GM18519 (cell line): ENCODE measurements around the gene GPNMB.
A peak's percentile ranks its signal among the peaks of the same experiment; 100 is the strongest.

Experiments used
- ATAC-seq: cut with Tn5 transposase; IDR thresholded peaks from one replicate; pipeline ENCODE4 v1.9.1; 2021; ENCODE audit warnings: mild to moderate bottlenecking, moderate library complexity; ENCODE audit not compliant: unreplicated experiment, low FRiP score

Gene GPNMB

DNA sequence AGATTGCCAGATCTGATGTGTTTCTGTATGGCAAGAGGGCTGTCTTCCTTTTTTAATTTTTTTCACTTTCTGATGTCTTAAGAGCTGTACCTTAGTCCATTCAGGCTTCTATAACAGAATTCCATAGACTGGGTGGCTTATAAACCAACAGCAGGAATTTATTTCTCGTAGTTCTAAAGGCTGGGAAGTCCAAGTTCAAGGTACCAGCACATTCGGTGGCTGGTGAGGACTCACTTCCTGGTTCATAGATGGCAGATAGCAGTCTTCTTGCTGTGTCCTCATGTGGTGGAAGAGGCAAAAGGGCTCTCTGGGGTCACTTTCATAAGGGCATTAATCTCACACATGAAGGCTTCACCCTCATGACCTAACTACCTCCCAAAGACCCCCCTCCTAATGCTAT, 20.8 kb downstream of the GPNMB start:
- ATAC-seq: no peak

- ATAC-seq: no peak
These were observed 21.6 kb downstream of the GPNMB start for GRCh38 chr7:23268167-23268566.

DNA sequence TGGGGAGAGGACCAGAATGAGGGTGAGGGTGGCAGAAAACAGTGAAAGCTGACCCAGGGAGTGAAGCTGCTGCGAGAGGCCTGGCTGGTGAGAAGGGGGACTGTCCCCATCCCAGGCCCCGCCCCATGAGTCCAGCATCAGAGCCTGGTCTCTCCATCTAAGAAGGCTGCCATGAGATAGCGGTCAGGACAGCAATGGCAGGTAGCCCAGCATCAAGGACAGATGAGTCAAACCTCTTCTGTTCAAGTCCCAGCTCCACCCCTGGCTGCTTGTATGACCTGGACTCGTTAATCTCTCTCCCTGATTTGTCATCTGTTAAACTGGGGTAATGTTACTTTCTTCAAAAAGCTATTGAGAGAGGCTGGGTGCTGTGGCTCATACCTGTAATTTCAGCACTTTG, 22.2 kb downstream of the GPNMB start:
- no peak for ATAC-seq

DNA sequence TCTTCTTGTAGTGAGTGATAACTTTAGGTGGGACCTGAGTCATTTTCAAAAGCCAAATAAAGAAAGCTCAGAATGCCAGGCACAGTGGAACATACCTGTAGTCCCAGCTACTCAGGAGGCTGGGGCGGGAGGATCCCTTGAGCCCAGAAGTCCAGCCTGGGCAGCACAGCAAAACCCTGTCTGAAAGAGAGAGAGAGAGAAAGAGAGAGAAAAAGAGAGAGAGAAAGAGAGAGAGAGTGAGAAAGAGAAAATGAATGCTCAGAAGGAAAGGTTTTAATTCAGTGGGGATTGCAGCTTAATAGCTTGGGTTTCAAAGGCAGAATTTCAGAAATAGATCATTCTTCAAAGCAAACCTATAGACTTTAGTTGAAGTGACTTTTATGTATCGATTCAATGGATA, 25.7 kb downstream of the GPNMB start:
- ATAC-seq: no peak

DNA sequence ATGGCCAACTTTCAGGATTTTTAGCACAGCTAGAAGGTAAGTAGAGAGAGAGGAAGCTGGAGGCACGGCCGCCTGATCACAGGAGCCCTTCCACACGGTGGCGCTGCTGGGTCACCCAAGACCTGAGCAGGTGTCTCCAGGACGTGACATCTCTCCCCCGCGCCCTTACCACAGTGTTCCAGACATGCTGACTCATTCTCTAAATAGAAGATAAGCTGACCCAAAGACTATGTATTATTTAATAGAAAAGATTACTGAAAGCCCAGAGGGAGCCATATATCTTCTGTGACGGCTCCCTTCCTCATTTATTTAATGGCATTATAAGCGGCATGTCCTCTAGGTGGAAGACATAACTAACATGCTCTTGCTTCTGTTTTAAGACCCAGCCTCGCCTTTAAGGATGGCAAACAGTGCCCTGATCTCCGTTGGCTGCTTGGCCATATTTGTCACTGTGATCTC, 26.6 kb downstream of the GPNMB start:
- peak; percentile 82 for ATAC-seq

DNA sequence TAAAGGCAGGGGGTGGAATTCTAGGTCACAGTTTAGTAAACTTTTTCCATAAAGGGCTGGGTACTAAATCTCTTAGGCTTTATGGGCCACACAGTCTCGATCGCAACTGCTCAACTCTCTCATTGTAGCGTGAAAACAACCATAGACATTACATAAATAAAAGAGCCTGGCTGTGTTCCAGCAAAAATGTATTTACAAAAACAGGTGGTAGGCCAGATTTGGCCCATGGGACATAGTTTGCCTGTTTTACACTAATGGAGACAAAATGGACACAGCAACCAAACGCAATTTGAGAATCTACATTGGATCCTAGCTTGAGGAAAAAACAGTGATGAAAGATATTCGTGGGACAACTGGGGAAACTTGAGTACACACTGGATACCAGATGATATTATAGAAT, 29.3 kb downstream of the GPNMB start:
- no peak for ATAC-seq

DNA sequence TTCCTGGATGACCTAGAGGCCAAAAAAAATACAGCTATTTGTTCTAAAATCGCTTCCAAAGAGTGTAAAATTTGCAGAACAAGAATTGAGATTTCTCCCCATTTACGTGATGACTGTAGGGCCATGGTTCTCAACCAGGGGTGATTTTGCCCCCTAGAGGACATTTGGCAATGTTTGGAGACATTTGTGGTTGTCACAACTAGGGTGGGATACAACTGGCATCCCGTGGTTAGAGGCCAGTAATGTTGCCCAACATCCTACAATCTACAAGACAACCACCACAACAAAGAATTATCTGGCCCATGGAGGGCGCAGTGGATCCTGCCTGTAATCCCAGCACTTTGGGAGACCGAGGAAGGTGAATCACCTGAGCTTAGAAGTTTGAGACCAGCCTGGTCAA, 29.8 kb downstream of the GPNMB start:
- ATAC-seq: no peak

DNA sequence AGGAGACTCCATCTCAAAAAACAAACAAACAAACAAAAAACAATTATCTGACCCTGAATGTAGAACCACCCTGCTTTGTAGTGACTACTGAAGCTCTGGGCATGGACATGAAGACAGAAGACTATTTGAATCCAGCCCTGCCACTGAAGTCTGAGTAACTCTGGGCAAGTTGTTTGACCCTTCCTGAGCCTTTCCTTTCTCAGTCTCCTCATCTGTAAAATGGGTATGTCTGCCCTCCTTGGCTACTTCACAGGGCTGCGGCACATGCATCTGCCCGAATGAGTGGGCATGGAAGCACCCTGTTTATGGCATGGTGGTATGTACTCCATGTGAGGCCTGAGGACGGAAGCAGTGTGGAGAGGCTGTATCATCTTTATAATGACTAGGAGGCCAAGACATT, 30.4 kb downstream of the GPNMB start:
- no peak for ATAC-seq

- no peak for ATAC-seq
These were observed 30.9 kb downstream of the GPNMB start for GRCh38 chr7:23277359-23277989.

- ATAC-seq: no peak
These were observed 33.4 kb downstream of the GPNMB start for GRCh38 chr7:23279819-23280525.

DNA sequence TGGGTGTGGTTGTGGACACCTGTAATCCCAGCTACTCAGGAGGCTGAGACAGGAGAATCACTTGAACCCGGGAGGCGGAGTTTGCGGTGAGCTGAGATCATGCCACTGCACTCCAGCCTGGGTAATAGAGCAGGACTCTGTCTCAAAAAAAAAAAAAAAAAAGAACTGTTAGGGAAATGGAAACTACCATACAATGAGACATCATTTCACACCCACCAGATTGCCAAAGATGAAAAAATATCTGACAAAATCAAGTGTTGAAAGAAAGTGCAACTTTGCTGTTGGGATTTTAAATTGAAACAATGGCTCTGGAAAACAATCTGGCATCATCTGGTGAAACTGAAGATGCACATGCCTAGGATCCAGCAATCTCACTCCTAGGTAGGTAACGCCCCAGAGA, 36.5 kb downstream of the GPNMB start:
- ATAC-seq: no peak

DNA sequence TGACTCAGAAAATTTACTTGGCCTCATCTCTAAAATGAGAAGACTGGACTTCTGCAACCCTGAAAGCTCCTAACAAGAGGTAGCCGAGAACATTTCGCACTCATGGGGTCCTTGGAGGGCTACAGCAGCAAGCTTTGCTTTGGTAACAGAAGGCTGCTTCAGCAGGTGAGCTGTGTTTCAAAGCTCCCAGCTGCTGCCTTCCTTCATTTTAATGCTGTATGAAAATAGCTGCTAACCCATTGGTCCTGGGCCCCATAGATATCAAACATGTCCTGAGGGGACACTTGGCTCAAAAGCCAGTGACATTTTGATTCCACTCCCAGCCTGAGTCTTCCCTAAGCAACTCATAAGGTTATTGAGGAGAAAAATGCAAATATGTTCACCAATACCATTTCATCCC, 38.3 kb downstream of the GPNMB start:
- ATAC-seq: no peak

GRCh38 chr7:23285657-23286646, 39.4 kb downstream of the GPNMB start:
- no peak for ATAC-seq

GRCh38 chr7:23287612-23288011, 41.0 kb downstream of the GPNMB start:
- no peak for ATAC-seq

GRCh38 chr7:23290993-23291392, 44.4 kb downstream of the GPNMB start:
- ATAC-seq: no peak

GRCh38 chr7:23291957-23292560, 45.5 kb downstream of the GPNMB start:
- ATAC-seq: no peak

GRCh38 chr7:23292623-23293022, 46.0 kb downstream of the GPNMB start:
- ATAC-seq: no peak

DNA sequence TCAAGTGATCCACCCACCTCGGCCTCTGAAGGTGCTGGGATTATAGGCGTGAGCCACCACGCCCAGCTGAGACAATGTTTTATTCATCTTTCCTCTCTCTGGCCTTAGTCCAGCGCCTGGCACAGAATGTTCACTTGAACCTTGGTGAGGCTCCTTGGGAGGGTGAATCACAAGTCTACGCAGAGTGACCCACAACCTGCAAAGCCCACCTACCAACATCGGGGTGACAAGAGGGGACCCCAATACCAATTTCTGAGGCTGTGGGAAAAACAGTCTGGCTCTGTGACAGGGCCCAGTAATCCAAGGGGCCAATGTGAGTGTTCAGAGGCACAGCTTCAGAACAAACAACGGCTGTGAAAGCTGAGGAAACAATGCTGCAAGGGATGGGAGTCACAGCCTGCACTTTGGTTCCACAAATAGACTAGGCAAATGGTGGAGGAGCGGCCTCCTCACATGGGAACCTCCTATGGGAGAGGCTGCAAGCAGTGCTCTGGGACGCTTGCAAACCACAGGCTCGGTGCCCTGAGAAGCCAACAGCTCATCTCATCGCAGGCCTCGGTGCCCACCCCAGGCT, 47.0 kb downstream of the GPNMB start:
- ATAC-seq: no peak

GRCh38 chr7:23294549-23295400, 48.2 kb downstream of the GPNMB start:
- no peak for ATAC-seq

GRCh38 chr7:23295401-23295697, 48.8 kb downstream of the GPNMB start:
- no peak for ATAC-seq
